HepG2 (cell line): ENCODE results near the gene GPR107. TPM values are rescaled to one million over a fixed set of nuclear protein-coding genes. Genes with fewer than 3 reads are reported as not detected.

Experiments
- GTF3A ChIP-seq: sonication (generic); formaldehyde crosslinking; conservative IDR thresholded peaks from 2 replicates; pipeline ENCODE4 v1.4.0; 2020; ENCODE audit warnings: mild to moderate bottlenecking, missing genetic modification reagents
- HIC2 ChIP-seq: sonication (generic); formaldehyde crosslinking; IDR thresholded peaks from 2 replicates; pipeline ENCODE4 v1.9.0; 2022; ENCODE audit warnings: low read depth, missing genetic modification reagents
- NFRKB ChIP-seq: fragments of 450-650 bp; IDR thresholded peaks from 2 replicates; pipeline ENCODE4 v1.6.1; 2017
- POLR2A ChIP-seq, 2 experiments: IDR thresholded peaks; 2 replicates each; pipeline ENCODE4 v1.6.1; 2011; ENCODE audit warnings: low read depth in 2 of 2, low read length in 2 of 2, mild to moderate bottlenecking in 1 of 2, moderate library complexity in 1 of 2; ENCODE audit not compliant: insufficient read depth in 1 of 2
- RFXAP ChIP-seq: sonication (generic); formaldehyde crosslinking; IDR thresholded peaks from 2 replicates; pipeline ENCODE4 v1.4.0; 2020; ENCODE audit warnings: missing genetic modification reagents, borderline replicate concordance
- TBX3 ChIP-seq: fragments of 450-650 bp; IDR thresholded peaks from 2 replicates; pipeline ENCODE4 v1.6.1; 2017; ENCODE audit warnings: antibody characterized with exemption, mild to moderate bottlenecking, inconsistent platforms, borderline replicate concordance
- XBP1 ChIP-seq: sonication (generic); formaldehyde crosslinking; IDR thresholded peaks from 2 replicates; pipeline ENCODE4 v1.5.0; 2020; ENCODE audit warnings: missing genetic modification reagents
- ZBTB25 ChIP-seq: IDR thresholded peaks from 2 replicates; pipeline ENCODE4 v1.6.1; 2018; ENCODE audit warnings: missing genetic modification reagents
- ZFP36L2 ChIP-seq: sonication (generic); formaldehyde crosslinking; IDR thresholded peaks from 2 replicates; pipeline ENCODE4 v1.4.0; 2020; ENCODE audit warnings: missing genetic modification reagents
- ZNF282 ChIP-seq: fragments of 450-650 bp; IDR thresholded peaks from 2 replicates; pipeline ENCODE4 v1.6.1; 2018; ENCODE audit not compliant: partially characterized antibody
- ZNF687 ChIP-seq: sonication (generic); formaldehyde crosslinking; IDR thresholded peaks from 2 replicates; pipeline ENCODE4 v1.5.1; 2020; ENCODE audit warnings: mild to moderate bottlenecking, missing genetic modification reagents, moderate library complexity
- ZNF841 ChIP-seq: sonication (generic); formaldehyde crosslinking; IDR thresholded peaks from 2 replicates; pipeline ENCODE4 v1.8.1; 2023; ENCODE audit warnings: missing genetic modification reagents, borderline replicate concordance
- ZSCAN31 ChIP-seq: sonication (generic); formaldehyde crosslinking; IDR thresholded peaks from 2 replicates; pipeline ENCODE4 v1.5.0; 2020; ENCODE audit warnings: low read depth, mild to moderate bottlenecking, missing genetic modification reagents
- polyA plus RNA-seq, 8 experiments: library from polyadenylated mRNA; depleted of rRNA in 3 of 8; stranded (reverse) in 7 of 8; unstranded in 1 of 8; fragments of >200 nt; fragmentation: Illumina TruSeq in 4 of 8; extraction: Trizol in 4 of 8; gene quantifications; 2 replicates each; pipeline versions ENCODE4 v1.2.1 to v1.2.3, GENCODE V29; 2011 to 2016; ENCODE audit warnings: low read depth in 4 of 8, missing spikeins in 1 of 8, mixed read lengths in 1 of 8; ENCODE audit not compliant: insufficient read depth in 1 of 8
- total RNA-seq, 5 experiments: library from RNA; depleted of rRNA; stranded (reverse); fragments of >200 nt; fragmentation: Illumina TruSeq; extraction: Trizol; gene quantifications; 2 replicates each; pipeline ENCODE4 v1.2.3, GENCODE V29; 2016; ENCODE audit warnings: low read depth in 1 of 5
- TF ChIP-seq, protein P1 (sequence below): sonication (generic); formaldehyde crosslinking; IDR thresholded peaks from 2 replicates; pipeline ENCODE4 v1.8.1; 2023; ENCODE audit warnings: missing genetic modification reagents, inconsistent platforms, borderline replicate concordance
- TF ChIP-seq, protein P2 (sequence below): sonication (generic); formaldehyde crosslinking; IDR thresholded peaks from 2 replicates; pipeline ENCODE4 v1.4.0; 2020; ENCODE audit warnings: missing genetic modification reagents
- TF ChIP-seq, protein P3 (sequence below): sonication (generic); formaldehyde crosslinking; IDR thresholded peaks from 2 replicates; pipeline ENCODE4 v1.9.0; 2021; ENCODE audit warnings: missing genetic modification reagents, borderline replicate concordance

The GPR107 gene
- total and polyA plus RNA-seq, 2 of the 13 experiments (the other 11 are each of a cell fraction or from before 2014, with no cell fraction given): 22.5 to 24.4 TPM

DNA sequence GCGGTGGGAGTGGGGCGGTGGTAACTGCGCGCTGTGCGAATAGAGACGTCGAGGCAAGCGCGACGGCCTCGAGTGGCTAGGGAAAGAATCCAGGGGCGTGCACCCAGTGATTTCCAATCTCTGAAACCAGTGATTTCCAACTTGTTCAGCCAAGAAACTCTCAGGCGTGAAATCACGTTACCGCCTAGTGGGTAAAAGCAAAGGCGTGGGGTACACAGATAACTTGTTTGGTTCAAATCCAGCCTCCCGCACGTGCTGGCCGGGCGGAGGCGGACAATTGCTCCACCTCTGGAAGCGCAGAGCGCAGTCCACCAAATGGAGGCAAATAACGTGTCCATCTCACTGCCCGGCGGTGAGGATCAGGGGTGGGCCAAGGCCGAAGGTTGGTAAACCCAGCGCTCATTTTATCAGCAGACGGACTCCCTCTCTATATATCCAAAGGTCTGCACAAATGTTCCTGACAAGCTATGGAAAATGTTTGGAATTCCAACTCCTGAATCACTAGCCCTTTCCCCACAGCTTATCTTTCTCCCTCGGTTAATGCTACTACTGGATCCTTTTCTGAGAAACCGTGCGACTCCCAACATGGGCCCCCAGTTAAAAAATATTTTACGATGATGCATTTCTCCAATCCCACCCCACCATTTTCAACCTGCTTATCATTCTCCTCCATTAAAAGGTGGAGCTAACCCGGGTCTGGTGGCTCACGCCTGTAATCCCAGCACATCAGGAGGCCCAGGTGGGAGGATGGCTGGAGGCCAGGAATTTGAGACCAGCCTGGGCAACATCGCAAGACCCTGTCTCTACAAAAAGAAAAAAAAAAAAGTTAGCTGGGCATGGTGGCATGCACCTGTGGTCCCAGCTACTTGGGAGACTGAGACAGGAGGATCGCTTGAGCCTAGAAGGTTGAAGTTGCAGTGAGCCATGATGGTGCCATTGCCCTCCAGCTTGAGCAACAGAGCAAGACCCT, 9.8 kb upstream of the GPR107 start (continued):
- TF ChIP-seq, protein P1, sequence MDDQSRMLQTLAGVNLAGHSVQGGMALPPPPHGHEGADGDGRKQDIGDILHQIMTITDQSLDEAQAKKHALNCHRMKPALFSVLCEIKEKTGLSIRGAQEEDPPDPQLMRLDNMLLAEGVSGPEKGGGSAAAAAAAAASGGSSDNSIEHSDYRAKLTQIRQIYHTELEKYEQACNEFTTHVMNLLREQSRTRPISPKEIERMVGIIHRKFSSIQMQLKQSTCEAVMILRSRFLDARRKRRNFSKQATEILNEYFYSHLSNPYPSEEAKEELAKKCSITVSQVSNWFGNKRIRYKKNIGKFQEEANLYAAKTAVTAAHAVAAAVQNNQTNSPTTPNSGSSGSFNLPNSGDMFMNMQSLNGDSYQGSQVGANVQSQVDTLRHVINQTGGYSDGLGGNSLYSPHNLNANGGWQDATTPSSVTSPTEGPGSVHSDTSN (CRISPR knock-in tag): no peak
- TF ChIP-seq ZSCAN31 (CRISPR knock-in tag) (peak; percentile 63; the same call in 1 of the 2 replicates), HIC2 (no peak), ZFP36L2 (CRISPR knock-in tag) (no peak), ZNF282 (no peak), GTF3A (no peak), XBP1 (CRISPR knock-in tag) (no peak), TBX3 (no peak), ZNF841 (CRISPR knock-in tag) (no peak), RFXAP (CRISPR knock-in tag) (no peak), ZNF687 (peak; percentile 98), ZBTB25 (CRISPR knock-in tag) (no peak), NFRKB (no peak), POLR2A (IDR thresholded peaks at IDR 0.05; ENCODE audit: insufficient read depth in 1 of 2, low read depth in 2 of 2, low read length in 2 of 2) (peak in 1 of 2 experiments; percentile 68; a peak in 2 of 4 replicates)
- TF ChIP-seq, protein P2, sequence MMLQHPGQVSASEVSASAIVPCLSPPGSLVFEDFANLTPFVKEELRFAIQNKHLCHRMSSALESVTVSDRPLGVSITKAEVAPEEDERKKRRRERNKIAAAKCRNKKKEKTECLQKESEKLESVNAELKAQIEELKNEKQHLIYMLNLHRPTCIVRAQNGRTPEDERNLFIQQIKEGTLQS (CRISPR knock-in tag): 0 out of 2 replicates have a peak, but pooled peaks have one; percentile 15
- TF ChIP-seq, protein P3, sequence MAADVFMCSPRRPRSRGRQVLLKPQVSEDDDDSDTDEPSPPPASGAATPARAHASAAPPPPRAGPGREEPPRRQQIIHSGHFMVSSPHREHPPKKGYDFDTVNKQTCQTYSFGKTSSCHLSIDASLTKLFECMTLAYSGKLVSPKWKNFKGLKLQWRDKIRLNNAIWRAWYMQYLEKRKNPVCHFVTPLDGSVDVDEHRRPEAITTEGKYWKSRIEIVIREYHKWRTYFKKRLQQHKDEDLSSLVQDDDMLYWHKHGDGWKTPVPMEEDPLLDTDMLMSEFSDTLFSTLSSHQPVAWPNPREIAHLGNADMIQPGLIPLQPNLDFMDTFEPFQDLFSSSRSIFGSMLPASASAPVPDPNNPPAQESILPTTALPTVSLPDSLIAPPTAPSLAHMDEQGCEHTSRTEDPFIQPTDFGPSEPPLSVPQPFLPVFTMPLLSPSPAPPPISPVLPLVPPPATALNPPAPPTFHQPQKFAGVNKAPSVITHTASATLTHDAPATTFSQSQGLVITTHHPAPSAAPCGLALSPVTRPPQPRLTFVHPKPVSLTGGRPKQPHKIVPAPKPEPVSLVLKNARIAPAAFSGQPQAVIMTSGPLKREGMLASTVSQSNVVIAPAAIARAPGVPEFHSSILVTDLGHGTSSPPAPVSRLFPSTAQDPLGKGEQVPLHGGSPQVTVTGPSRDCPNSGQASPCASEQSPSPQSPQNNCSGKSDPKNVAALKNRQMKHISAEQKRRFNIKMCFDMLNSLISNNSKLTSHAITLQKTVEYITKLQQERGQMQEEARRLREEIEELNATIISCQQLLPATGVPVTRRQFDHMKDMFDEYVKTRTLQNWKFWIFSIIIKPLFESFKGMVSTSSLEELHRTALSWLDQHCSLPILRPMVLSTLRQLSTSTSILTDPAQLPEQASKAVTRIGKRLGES: no peak
